Measurements from ENCODE around the gene TBX15.
A peak's percentile ranks its signal among the peaks of the same experiment; 100 is the strongest.
"Not testable (repeated sequence)": the region's sequence is repeated elsewhere in the genome, so short reads cannot be mapped to it uniquely, and the experiment has no call there.

TBX15 gene

DNA sequence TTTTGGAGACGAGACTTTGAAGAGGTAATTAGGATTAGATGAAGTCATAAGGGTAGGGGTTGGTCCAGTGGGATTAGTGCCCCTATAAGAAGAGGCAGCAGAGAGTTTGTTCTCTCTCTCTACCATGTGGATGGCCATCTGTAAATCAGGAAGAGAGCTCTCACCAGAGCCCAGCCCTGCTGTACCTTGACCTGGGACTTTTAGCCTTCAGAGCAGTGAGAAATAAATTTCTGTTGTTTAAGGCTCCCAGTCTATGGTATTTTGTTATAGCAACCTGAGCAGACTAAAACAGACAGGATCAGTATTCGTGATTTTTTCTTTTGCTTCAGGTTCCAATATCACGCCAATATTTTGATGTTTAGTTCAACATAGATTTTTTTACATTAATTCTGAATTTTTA is 30.0 kb downstream of the TBX15 start:
- DNase-seq = no peak

DNA sequence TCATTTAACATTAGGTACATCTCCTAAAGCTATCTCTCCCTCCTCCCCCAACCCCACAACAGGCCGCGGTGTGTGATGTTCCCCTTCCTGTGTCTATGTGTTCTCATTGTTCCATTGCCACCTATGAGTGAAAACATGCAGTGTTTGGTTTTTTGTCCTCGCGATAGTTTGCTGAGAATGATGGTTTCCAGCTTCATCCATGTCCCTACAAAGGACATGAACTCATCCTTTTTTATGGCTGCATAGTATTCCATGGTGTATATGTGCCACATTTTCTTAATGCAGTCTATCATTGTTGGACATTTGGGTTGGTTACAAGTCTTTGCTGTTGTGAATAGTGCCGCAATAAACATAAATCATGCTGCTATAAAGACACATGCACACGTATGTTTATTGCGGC is 30.6 kb downstream of the TBX15 start:
- DNase-seq = not testable (repeated sequence)

DNA sequence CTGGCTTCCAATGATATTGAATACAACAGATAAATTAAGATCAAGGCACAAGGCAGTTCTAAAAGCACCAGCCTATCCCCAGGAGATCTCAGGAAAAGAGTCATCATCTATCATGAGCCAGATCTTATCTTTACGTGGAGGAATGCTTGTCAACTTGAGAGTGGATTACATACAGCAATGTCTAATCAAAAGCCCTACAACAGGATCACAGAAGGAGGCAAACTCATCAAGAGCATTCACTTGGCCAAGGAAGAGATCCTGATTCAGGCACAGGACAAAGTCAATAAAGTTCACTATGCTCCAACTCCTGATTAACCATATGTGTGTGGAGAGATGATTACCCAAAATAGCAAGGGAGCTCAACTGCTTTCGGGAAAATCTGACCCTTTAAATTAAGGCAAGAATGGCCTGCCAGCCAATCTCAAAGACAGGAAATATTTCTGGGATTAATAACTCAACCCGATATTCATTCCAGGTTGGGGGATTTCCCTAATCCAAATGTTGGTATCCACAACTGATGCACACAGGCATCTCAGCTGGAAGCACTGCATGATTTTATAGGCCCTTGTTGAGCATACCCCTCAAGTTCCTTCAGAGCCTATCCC is 33.7 kb downstream of the TBX15 start:
- DNase-seq = no peak

DNA sequence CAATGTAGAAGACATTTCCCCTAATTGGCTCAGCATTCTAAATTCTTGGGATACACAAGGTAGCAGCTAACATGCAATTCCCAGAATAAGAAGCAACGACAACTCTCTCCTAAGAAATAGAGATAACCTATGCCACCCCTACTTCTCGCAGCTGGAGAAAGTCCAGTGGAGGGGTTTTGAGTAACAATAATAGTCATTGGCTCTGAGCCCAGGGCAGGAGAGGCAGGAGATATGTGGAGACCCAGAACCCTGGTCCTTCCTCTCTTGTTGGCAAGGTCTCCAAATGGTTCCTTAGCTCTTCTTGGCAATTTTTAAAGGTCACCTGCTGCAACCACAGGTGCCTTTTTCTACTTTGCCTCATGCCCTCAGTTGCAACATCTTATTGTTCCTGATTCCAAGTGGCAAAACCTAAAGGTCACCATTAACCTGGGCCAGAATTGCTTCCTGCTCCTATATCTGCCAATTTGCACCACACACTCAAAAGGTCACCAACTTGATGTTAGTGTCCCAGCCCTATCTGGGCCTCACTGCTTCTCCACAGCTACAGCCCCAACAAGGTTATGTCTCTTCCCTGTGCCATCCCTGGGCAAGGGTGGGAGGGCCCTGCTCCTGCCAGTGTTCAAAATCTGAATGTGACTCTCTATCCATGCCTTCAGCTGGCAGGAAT is 36.7 kb downstream of the TBX15 start:
- no peak for DNase-seq

DNA sequence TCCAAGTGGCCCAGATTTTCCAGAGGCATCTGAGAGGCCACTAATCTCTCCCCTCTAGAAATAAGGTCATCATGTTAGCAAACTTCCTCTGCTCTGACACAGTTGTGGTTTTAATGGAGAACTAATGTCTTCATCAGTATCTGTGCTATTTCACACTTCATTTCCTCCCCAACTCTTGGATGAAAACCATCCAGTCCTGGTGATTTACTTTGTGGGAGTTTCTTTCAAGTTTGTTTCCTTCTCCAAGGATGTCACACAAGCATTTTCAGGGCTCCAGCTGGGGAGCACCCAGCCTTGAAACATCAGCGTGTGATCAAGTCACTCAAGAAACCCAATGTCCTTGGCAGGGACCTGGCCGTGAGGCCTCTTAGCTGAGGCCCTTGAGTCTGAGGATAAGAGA is 38.8 kb downstream of the TBX15 start:
- DNase-seq = no peak

DNA sequence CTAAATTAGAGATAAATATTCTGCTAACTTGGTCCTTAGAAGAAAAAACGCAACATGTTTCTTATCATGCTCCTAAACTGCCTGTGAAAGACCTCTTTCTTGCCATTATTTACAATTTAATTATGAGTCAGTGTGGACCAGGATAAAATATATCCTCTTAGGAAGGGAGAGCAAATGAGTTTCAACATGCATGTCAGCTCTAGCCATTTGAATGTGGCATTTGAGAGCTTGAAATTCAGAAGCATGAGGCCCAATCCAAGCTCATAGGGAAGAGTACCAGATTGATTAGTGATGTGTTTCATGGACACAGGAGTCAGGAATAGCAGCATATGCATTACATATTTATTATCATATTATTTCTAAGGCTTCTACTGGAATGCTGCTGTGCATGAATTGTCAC is 39.3 kb downstream of the TBX15 start:
- DNase-seq = no peak

DNA sequence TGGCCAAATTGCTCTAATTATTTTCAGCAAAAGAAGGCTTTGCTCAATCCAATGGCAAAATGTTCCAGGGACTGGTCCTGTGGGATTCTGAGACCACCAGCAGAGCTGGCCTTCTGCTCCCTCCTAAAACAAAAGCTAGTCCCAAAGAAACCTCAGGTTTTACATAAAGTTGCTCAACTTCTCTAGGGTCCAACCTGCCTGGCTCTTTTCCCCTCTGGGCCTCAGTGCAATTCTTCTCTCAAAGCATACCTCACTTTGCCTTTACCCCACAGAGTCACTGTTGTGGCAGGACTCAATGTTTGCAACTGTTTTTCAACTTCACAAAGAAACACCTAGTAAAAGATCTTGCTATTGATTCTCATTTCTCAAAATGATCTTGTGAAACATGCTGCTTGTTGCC is 39.8 kb downstream of the TBX15 start:
- DNase-seq = no peak

DNA sequence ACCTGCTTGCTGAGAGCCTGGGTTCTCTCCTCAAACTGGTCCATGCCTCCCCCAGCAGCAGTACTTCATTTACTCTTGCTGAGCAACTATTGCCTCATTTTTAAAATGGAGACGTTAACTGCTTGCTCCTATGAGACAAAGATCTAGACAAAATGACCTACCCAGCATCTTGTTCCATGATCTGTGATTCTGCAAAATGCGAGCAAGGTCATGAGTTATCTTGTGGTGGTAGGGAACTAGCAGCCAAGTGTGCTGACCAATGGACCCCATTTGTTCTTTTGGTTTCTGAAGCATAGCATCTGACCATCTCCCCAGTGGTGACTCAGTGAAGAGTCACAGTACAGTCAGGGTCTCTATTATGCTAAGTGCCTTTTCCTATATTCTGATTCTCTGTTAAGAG is 40.4 kb downstream of the TBX15 start:
- DNase-seq = no peak

DNA sequence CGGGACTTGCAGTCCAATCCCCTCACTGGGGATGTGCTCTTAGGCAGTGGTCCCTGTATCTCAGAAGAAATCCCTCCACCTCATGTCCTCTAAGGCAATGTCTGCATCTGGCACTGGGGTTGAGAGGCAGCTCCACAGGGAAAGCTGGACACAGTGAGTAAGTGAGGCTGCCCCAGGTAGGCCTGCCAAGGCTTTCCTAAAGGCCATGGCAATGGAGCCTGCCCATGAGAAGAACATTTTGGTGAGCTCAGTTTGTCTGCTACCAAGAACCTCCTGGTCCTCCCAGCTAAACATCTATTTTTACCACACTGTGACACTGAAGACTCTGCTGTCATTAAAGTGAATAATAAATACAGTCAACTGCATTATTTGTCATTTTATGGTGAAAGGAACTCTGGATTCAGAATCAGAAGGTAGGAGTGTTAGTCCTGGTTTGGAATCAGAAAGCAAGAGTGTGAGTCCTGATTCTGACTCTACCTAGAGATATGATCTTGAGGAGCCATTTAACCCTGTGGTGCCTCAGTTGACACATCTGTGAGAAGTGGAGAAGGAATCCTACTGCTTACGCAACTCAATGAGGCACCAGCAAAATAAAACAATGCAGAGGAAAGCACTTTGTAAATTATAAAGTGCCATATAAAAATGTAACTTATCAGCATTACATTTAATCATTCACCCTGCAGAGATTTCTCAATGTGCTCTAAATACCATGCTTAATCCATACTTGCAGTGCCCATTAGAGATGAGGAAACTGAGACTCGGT is 41.0 kb downstream of the TBX15 start:
- DNase-seq = no peak

DNA sequence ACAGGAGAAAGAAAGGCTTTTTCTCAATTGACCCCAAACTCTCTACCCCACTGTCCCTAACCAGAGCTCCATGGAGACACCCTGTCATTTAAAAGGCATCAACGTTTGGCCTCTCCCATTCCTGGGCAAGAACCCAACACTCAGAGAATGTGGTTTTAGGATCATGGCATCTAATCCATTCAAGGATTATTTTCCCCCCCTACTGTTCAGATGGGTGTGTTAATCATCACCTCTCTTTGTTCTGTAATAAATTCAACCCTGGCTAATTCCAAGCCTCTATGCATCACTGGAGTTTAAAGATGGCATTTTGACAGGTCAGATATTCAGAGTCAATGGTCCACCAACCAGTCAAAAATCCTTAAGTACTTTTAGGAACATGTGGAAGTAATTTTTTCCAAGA is 42.7 kb downstream of the TBX15 start:
- DNase-seq = no peak

DNA sequence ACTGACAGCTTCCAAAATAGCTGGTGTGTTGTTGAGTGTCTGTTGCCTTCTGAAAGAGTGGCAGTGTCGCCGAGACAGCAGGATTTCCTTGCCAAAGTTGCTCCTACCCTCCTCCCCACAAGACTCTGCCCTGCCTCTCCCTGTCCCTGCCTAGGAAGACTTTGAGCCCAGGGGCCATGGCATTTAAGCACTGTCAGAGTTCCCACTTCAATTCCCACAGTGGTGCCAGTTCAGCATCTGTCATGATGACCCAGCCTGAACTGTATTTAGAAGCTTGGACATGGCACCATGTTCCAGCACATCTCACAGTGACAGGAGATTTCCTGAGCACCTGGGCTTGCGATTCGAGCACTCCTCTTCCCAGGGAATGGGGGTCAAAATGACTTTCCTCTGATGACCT is 43.6 kb downstream of the TBX15 start:
- DNase-seq = no peak

DNA sequence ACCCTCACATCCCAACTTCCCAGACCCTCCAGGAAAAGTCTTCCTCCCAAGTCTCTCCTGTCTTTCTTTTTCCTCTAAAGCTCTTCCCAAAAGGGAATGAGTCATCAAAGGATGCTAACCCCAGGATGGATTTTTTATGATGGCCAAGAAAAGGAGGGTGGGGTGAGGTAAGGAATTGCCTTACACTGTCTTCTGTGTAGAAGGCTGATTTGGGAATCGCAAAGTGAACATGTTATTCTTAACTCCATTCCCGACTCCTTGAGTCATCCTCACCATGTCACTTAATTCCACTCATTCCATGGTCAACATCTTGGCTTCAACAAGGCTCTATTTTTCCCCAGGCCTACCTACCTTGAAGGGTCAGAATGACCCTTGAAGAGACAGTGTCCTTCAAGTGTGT is 44.0 kb downstream of the TBX15 start:
- no peak for DNase-seq

DNA sequence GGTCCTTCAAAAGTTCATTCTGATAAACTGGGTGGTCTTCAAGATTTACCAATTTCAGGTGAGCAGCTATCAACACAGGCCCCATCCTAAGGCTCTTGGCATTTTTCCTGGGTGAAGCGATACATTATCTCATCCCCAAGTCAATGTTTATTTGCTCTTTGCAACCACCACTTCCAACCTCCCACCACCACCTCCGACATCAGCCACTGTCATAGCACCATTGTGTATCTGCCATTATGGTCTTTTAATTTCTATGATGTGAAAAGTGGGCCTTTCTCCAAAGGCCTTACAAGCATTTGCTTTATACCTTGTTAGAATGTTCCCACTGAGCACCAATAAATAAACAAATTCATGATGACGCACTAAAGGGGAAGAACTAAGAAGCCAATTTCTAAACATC is 47.2 kb downstream of the TBX15 start:
- no peak for DNase-seq

DNA sequence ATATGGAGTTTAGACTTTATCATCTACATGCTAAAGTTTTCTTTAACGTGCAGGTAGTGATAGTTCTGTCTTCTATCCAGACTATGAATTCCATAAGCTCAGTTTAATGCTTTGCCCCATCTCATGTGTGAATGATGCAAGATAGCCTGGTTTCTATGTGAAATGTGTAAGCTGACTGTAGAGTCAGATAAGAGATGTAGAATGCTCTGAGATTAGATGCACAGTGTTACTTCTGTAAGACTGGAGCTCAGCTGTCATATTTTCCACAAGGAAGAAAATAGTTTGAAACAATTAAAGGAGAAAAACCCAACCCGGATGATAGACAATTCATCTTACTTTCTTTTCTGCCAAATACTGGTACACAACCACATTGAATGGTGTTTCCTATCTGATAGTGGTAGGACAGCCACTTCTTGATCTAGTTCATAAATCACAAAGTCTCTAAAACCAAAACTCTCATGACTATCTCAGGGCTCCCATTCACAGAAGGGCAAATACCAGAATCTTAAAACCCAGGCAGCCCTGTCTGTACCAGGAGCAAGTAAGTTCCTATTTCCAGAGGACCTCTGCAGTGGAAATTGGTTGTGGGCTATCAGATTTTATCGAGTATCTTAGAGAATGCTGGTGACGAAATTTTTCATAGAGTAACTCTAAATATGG is 50.6 kb downstream of the TBX15 start:
- DNase-seq = no peak

DNA sequence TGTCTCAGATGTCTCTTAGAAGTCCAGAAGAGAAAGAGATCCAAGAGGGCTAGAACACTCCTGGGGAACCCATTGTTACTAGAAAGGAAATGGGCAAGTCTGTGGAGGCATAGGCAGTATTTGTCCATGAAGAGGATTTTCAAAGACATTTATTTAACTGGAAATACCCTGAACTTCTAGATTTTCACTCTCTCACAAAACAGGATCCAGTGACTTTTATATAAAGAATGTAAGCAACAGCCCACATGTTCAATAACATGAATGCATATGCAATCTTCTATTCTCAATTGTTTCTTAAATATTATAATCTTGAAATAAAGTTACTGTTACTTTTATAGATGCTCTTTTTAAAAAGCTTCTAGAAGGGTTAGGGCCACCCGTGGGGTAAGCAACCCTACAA is 53.4 kb downstream of the TBX15 start:
- no peak for DNase-seq

DNA sequence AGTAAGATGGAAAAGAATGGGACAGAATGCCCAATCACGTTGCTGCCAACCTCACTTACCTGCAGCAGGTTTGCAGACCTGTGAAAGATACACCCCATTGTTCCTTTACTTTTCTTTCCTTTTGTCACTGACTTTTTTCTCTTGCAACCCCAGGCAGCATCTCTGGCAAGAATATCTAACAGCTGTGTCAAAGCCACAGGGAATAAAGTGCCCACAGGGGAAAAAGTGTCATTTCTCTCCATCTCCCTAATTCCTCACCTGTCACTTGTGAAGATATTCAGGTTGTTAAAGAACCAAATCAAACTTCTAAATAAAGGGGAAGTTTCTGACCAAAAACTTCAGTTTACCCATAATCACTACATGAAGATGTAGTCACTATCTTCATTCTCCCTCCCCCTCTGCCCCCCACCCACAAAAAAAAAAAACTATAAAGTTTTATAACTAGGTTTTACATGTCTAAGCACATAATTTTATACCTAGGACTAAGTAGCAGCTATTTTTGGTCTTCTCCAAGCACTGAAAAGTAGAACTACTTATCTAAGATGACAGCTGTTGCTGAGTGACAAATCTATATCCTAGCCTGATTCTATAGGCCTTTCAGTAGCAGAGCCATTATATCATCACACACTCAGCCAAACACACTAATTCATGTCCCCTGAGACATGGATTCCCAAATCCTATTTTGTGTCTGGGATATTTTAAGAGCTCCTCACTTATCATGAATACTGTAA is 54.9 kb downstream of the TBX15 start:
- DNase-seq = no peak

DNA sequence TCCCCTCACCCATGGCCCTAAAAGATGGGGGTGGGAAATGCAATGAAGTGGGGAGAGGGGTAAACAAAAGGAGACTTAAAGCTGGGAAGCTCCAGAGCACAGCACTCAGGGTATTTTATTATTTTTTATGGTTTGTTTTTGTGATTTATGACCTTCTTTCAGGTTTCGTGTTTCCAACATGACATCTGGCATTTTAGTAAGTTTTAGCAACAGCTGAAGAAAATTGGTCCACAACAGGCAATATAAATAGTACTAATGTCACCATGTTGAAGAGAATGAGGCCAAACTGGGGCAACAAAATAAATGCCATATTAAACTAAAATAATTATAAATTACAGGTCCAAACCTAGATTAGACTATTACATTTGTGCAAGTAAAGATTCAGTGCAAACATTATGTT is 56.3 kb downstream of the TBX15 start:
- no peak for DNase-seq

DNA sequence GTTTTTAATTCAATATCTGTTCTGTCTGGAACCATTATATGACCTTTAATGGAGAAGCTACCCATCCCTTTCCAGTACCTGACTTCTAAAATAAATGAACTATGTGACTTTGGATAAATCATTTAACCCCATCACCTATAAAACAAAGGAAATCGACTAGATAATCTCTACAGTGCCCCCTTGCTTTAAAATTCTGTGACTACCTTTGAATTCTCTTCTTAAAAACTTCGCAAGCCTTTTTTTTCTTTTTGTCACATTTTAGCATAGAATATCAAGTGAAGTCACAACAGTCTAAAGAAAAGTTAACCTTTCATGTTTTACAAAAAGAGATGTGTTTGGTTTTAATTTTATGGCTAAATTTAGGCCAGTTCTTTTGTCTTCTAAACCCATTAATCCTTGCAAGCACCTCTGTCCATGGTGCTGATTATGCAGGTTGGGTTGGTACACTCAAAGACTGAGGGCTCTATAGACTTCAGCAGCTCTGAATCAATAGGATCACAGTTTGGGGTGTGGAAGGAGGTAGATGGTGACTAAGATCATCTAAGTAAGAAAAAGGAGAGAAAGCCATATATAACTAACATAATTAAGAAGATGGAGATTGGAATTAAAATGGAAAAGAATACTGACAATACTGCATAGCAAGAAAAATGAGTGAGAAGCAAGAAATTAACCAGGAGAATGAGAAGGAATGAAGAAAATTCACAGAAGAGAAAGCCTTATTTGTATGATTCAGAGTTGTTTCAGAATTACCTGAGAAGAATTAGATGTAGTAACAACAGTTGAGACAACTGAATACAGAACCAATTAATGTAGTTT is 59.2 kb downstream of the TBX15 start:
- peak; percentile 2 for DNase-seq

DNA sequence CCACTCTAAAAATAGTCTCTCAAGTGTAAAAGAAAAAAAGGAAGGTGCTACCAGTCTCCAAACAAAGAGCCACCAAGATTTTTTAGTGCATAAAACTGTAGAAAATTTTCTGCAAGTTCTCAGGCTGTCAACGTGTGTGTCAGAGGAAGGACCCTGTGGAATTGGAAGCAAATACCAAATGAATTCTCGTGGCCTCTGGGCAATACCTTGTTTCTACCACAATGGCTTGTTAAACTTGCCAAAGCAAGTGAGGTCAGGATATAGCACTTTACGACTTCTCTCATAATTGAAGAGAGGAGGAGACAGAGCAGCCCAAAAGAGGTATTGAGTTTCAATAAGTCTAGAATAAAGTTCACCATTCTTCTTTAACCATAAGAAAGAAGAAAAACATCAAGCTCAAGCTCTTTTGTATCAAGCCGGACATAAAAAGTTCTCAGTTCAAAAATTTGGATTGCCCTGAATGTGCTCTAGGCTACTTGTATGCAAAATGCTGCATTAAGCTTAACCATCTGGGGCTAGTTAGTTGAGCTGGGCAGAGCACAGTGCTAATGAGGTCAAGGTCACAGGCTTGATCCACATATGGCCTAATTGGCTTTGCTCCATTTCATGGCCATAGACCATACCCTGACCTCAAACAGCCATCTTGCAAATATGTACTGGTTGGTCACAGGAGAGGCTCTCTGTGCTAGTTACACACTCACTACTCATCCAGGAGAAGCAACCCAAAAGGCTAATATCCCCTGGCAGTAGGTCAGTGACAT is 60.5 kb downstream of the TBX15 start:
- no peak for DNase-seq

DNA sequence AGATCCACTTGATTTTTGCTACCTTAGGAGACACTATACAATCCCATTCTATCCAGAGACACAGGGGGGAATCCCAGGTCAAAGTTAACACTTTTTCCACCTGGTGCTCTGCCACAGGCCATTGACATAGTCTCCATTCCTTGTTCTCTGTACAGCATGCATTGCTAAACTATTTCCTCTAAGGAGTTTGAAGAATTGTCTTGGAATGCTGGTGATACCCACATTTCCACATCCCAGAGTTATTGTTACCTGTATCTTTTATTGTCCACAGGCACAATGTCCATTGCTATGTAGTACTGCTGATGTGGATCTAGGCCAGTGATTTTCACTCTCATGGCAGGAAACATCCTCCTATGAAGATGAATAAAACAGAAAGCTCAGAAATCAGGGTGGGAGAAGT is 61.9 kb downstream of the TBX15 start:
- no peak for DNase-seq

DNA sequence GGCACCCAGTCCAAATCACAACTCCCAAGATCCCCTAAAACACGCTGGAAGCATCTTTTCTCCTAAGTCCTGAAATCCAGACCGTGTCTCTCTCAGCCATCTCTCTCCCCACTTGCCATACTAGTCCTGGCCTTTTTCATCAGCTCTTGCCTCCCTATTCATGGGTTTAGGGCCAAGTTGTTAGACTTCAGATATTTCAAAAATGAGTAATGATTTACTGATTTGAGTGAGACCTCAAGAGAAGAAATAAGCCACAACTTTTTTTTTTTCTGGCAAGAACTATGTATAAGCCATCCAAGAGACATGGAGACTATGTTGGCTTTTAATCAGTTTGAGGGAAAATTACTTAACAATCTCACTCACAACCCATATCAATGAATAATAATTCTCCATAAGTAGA is 62.5 kb downstream of the TBX15 start:
- no peak for DNase-seq

DNA sequence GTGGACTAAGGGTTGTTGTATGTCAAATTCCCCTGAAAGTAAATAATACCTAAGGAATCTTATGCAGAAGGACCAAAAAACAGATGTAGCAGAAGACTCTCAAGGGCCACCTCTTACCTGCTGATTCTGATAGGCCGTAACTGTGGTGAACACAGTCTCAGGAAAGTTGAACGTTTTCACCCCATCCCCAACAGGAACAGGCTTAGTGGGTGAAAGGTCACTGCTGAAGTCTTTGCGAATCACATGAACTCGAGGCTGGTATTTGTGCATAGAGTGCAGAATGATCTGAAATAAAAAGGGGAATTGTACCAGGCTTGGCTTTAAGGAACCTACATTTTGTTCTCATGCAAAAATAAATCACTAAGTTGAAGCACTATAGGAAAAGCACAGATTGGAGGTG is 64.8 kb downstream of the TBX15 start:
- no peak for DNase-seq

Measured in stimulated activated CD4-positive, alpha-beta T cell treated with anti-CD3 and anti-CD28 coated beads, Interleukin-15, amount 100 ng/mL, for 24 hours (primary cell).